Brain microvascular endothelial cell (primary cell): ENCODE measurements around the gene KIF13A.

Experiments used
- DNase-seq: peaks from one replicate; pipeline ENCODE4 v3.0.0-alpha.2; 2020
- H3K27ac ChIP-seq: fragments of 250-450 bp; sonication (Bioruptor Pico); 2 replicates; pipeline ENCODE4 v1.5.1; 2020; ENCODE audit warnings: mild to moderate bottlenecking, moderate library complexity
- H3K27me3 ChIP-seq: fragments of 250-450 bp; sonication (Bioruptor Pico); replicated peaks from 2 replicates; pipeline ENCODE4 v1.5.1; 2020; ENCODE audit warnings: mild to moderate bottlenecking
- H3K36me3 ChIP-seq: fragments of 250-450 bp; sonication (Bioruptor Pico); replicated peaks from 2 replicates; pipeline ENCODE4 v1.5.1; 2020; ENCODE audit warnings: mild to moderate bottlenecking
- H3K4me3 ChIP-seq: 2 replicates; pipeline ENCODE4 v1.5.1; 2011; ENCODE audit warnings: low read depth, mild to moderate bottlenecking, control low read depth, low read length, moderate library complexity
- CTCF ChIP-seq: IDR thresholded peaks from 2 replicates; pipeline ENCODE4 v1.5.1; 2011; ENCODE audit warnings: low read depth, mild to moderate bottlenecking, moderate library complexity, low read length, control low read depth, inconsistent platforms; ENCODE audit errors: missing control alignments
- in situ Hi-C: cut with HindIII; loops from 2 replicates; pipeline ENCODE4 v1.10.0; 2017; ENCODE audit warnings: low sequenced_read_pairs, low pct_ligation_motif_present

The KIF13A gene

GRCh38 chr6:17971128-17972073, 16.0 kb downstream of the KIF13A start:
- no peaks in the 10 kb centered on the region for H3K36me3 ChIP-seq
- peak; percentile 62 for DNase-seq
- in situ Hi-C loops: no loop called here
- TF ChIP-seq CTCF: no peak
- peak overlapping the region; percentile 23 for H3K27ac ChIP-seq
- no peaks in the 10 kb centered on the region for H3K27me3 ChIP-seq
- no peak overlapping the region for H3K4me3 ChIP-seq

- no peak overlapping the region for H3K4me3 ChIP-seq
- DNase-seq: no peak
- H3K27ac ChIP-seq: no peak overlapping the region
- H3K36me3 ChIP-seq: no peaks in the 10 kb centered on the region
- in situ Hi-C loops: no loop called here
- TF ChIP-seq CTCF: no peak
- H3K27me3 ChIP-seq: no peaks in the 10 kb centered on the region
Measured at GRCh38 chr6:17968876-17969275, 18.6 kb downstream of the KIF13A start.

- no peak for DNase-seq
- H3K27ac ChIP-seq: no peak overlapping the region
- no peaks in the 10 kb centered on the region for H3K36me3 ChIP-seq
- H3K4me3 ChIP-seq: no peak overlapping the region
- no peak for TF ChIP-seq CTCF
- no peaks in the 10 kb centered on the region for H3K27me3 ChIP-seq
- in situ Hi-C loops: no loop called here
Measured at GRCh38 chr6:17967668-17968518, 19.5 kb downstream of the KIF13A start.

- Histone ChIP-seq H3K36me3 (no peaks in the 10 kb centered on the region), H3K4me3 (no peak overlapping the region), H3K27me3 (no peaks in the 10 kb centered on the region), H3K27ac (no peak overlapping the region)
- in situ Hi-C loops: no loop called here
- TF ChIP-seq CTCF: no peak
- no peak for DNase-seq
Measured at GRCh38 chr6:17966451-17966850, 21.0 kb downstream of the KIF13A start.

- no peaks in the 10 kb centered on the region for H3K27me3 ChIP-seq
- no peak overlapping the region for H3K4me3 ChIP-seq
- TF ChIP-seq CTCF: no peak
- peak overlapping the region; percentile 43 for H3K27ac ChIP-seq
- H3K36me3 ChIP-seq: no peaks in the 10 kb centered on the region
- in situ Hi-C loops: no loop called here
- DNase-seq: no peak
Measured at GRCh38 chr6:17965397-17965796, 22.0 kb downstream of the KIF13A start.
